OCI-LY7 (cell line): Measurements from ENCODE around the gene AOPEP.

ENCODE experiments used
- EZH2phosphoT487 ChIP-seq: fragments of 200-600 bp; sonication (generic); IDR thresholded peaks from 2 replicates; pipeline ENCODE4 v1.6.1; 2018; ENCODE audit warnings: low read depth, borderline replicate concordance, mild to moderate bottlenecking, mixed run types, antibody characterized with exemption, low read length, moderate library complexity, mixed read lengths
- TF ChIP-seq, protein P1 (sequence below): fragments of 200-600 bp; sonication (generic); conservative IDR thresholded peaks from 2 replicates; pipeline ENCODE4 v1.5.1; 2014; ENCODE audit warnings: mild to moderate bottlenecking, antibody characterized with exemption, low read length, moderate library complexity, mixed read lengths

DNA sequence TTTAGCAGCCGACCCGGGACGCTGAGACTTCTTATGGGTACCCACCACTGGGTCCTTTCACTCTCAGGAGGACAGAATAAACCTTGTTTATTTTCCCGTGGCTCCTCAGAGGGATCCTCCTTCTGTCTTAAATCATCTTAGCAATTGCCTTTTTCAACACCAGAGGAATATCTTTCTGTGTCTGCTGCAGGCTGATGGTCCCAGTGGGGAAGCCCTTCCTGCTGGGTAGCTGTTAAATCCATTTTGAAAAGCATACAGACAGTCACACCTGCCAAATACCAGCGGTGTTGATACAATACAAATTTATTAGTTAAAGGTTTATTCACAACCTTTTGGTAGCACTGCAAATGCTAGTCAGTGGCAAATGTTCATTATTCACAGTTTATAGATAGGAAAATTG, 222.9 kb downstream of the AOPEP start:
- TF ChIP-seq, protein P1, sequence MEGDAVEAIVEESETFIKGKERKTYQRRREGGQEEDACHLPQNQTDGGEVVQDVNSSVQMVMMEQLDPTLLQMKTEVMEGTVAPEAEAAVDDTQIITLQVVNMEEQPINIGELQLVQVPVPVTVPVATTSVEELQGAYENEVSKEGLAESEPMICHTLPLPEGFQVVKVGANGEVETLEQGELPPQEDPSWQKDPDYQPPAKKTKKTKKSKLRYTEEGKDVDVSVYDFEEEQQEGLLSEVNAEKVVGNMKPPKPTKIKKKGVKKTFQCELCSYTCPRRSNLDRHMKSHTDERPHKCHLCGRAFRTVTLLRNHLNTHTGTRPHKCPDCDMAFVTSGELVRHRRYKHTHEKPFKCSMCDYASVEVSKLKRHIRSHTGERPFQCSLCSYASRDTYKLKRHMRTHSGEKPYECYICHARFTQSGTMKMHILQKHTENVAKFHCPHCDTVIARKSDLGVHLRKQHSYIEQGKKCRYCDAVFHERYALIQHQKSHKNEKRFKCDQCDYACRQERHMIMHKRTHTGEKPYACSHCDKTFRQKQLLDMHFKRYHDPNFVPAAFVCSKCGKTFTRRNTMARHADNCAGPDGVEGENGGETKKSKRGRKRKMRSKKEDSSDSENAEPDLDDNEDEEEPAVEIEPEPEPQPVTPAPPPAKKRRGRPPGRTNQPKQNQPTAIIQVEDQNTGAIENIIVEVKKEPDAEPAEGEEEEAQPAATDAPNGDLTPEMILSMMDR, result no peak
- no peak for TF ChIP-seq EZH2phosphoT487
